ENCODE measurements around the gene ATRAID. TPM values are rescaled to one million over a fixed set of nuclear protein-coding genes. Genes with fewer than 3 reads are reported as not detected.
"Not testable (repeated sequence)": the region's sequence is repeated elsewhere in the genome, so short reads cannot be mapped to it uniquely, and the experiment has no call there.

The ATRAID gene
- total RNA-seq, 4 donors from 2014 or later: 109 to 177 (median 141) TPM

DNA sequence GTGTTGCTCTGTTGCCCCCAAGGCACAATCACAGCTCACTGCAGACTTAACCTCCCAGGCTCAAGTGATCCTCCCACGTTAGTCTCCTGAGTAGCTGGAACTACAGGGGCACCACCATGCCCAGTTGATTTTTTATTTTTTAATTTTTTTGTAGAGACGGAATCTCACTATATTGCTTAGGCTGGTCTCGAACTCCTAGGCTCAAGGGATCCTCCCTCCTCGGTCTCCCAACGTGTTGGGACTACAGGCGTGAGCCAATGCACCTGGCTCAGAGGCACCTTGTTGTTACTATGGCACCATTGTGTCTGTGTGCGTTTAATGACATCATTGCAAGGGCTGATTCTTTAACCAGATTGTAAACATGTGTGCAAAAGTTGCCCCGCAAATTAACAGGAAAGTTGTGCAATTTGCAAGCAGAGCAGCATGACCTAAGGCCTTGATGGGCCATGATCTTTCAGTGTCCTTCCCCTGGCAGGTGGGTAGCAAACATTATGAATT lies 40.4 kb upstream of the ATRAID start:
- TF ChIP-seq POLR2AphosphoS5 (IDR thresholded peaks at IDR 0.05) (no peak), POLR2A (IDR thresholded peaks at IDR 0.05) (no peak), EP300 (IDR thresholded peaks at IDR 0.05) (no peak)
- TF ChIP-seq, protein P1, sequence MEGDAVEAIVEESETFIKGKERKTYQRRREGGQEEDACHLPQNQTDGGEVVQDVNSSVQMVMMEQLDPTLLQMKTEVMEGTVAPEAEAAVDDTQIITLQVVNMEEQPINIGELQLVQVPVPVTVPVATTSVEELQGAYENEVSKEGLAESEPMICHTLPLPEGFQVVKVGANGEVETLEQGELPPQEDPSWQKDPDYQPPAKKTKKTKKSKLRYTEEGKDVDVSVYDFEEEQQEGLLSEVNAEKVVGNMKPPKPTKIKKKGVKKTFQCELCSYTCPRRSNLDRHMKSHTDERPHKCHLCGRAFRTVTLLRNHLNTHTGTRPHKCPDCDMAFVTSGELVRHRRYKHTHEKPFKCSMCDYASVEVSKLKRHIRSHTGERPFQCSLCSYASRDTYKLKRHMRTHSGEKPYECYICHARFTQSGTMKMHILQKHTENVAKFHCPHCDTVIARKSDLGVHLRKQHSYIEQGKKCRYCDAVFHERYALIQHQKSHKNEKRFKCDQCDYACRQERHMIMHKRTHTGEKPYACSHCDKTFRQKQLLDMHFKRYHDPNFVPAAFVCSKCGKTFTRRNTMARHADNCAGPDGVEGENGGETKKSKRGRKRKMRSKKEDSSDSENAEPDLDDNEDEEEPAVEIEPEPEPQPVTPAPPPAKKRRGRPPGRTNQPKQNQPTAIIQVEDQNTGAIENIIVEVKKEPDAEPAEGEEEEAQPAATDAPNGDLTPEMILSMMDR (IDR thresholded peaks at IDR 0.05): no peak
- Histone ChIP-seq H3K9me3 (no peaks in the 10 kb centered on the region), H3K4me1 (peaks cover 3% of the 10 kb centered on the region), H3K27ac (no peak overlapping the region), H3K27me3 (peaks cover 15% of the 10 kb centered on the region), H3K36me3 (no peaks in the 10 kb centered on the region), H3K4me3 (no peak overlapping the region)
- peak in 1 of 2 donors; percentile 5 for DNase-seq (ENCODE audit: low spot score in 2 of 2)
- WGBS: 54% methylated on average over 8 of the region's 8 CpGs

DNA sequence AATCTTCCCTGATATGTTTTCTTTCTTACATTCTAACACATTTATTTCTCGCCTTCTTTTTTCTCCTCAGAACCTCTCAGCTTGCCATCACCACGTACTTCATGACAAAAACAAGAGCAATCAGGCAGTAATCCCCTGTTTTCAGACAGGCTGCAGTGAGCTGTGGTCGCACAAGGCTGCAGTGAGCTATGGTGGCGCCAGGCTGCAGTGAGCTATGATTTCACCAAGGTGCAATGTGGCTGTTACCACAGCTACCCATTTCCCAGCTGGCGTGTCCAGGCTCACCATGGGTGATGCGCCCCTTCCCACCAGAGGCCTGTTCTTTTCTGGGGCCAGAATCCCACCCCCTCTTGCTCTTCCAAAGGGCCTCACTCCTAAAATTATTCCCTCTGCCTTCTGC lies 37.2 kb upstream of the ATRAID start:
- TF ChIP-seq, protein P1 (IDR thresholded peaks at IDR 0.05): no peak
- TF ChIP-seq EP300 (IDR thresholded peaks at IDR 0.05): no peak
- no peak for TF ChIP-seq POLR2AphosphoS5 (IDR thresholded peaks at IDR 0.05)
- H3K9me3 ChIP-seq: no peaks in the 10 kb centered on the region
- H3K4me1 ChIP-seq: peaks cover 3% of the 10 kb centered on the region
- peaks cover 21% of the 10 kb centered on the region for H3K27me3 ChIP-seq
- WGBS: 64% methylated on average over 6 of the region's 6 CpGs
- no peaks in the 10 kb centered on the region for H3K36me3 ChIP-seq
- H3K4me3 ChIP-seq: no peak overlapping the region
- DNase-seq (ENCODE audit: low spot score in 2 of 2): peak in 1 of 2 donors; percentile 18
- H3K27ac ChIP-seq: no peak overlapping the region

DNA sequence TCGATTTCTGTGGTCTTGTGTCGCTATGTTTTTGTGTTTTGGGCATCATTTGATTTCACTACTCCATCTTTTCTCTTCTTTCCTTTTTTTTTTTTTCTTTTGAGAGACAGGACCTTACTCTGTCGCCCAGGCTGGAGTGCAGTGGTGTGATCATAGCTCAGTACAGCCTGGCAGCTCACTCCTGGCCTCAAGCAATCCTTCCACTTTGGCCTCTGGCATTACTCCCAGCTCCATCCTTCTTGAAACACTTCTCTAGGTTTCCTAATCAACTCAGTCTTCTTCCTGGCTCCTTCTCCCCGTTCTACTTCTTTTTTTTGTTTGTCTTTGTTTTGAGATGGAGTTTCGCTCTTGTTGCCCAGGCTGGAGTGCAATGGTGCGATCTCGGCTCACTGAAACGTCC lies 36.5 kb upstream of the ATRAID start:
- DNase-seq (ENCODE audit: low spot score in 2 of 2): peak in 1 of 2 donors; percentile 56
- Histone ChIP-seq H3K36me3 (no peaks in the 10 kb centered on the region), H3K4me3 (no peak overlapping the region), H3K27ac (no peak overlapping the region), H3K27me3 (peaks cover 21% of the 10 kb centered on the region), H3K9me3 (no peaks in the 10 kb centered on the region), H3K4me1 (peaks cover 6% of the 10 kb centered on the region)
- WGBS: 66% methylated on average over 8 of the region's 8 CpGs
- TF ChIP-seq POLR2AphosphoS5 (IDR thresholded peaks at IDR 0.05) (no peak), EP300 (IDR thresholded peaks at IDR 0.05) (no peak)
- TF ChIP-seq, protein P1 (IDR thresholded peaks at IDR 0.05): no peak

DNA sequence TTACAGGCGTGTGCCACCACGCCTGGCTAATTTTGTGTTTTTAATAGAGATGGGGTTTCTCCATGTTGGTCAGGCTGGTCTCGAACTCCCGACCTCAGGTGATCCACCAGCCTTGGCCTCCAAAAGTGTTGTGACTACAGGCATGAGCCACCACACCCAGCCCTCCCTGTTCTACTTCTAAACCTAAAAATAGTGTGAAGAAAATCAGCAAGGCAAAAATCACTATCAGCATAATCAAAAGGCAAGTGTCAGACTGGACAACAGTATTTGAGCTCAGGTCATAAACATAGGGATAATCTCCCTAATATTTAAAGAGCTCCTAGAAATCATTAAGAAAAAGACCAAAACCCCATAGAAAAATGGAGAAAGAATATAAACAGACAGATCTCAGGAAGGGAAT lies 36.1 kb upstream of the ATRAID start:
- not testable (repeated sequence) for H3K36me3 ChIP-seq, H3K4me1 ChIP-seq, H3K9me3 ChIP-seq, H3K4me3 ChIP-seq, H3K27ac ChIP-seq
- peaks cover 21% of the 10 kb centered on the region for H3K27me3 ChIP-seq
- DNase-seq (ENCODE audit: low spot score in 2 of 2): peak in 1 of 2 donors; percentile 10
- WGBS: 97% methylated on average over 4 of the region's 4 CpGs

DNA sequence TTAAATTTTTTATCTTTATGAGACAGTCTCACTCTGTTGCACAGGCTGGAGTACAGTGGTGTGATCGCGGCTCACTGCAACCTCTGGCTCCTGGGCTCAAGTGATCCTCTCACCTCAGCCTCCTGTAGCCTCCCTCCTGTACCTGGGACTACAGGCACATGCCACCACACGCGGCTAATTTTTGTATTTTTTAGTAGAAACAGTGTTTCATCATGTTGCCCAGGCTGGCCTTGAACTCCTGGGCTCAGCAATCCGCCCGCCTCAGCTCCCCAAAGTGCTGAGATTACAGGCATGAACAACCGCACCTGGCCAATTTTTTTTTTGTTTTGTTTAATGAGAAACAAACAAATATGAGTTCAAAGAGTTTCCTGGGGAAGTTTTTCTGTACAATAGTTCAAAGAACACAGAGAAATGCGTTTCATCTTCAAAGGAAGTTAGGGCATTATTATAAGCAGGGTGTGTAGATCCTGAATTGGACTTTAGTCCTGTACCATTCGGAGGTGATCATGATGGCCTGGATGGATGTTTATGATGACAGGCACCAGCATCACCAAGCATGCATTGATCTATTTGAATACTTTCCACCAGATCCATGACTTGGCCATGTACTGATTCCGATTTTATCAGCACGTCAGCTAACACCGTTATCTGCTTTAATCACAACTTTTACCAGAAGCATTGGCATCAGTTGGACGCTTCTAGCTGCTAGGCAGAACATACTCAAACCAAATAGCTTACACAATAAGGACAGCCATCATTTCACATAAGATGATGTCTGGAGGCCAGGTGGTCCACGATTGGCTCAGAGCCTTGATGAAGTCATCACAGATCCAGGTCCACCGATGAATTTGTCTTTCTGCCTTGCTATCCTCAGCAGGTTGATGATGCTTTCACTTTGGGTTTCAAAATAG lies 34.1 kb upstream of the ATRAID start:
- no peak for TF ChIP-seq POLR2AphosphoS5 (IDR thresholded peaks at IDR 0.05)
- TF ChIP-seq POLR2A (IDR thresholded peaks at IDR 0.05): no peak
- no peak for TF ChIP-seq EP300 (IDR thresholded peaks at IDR 0.05)
- TF ChIP-seq, protein P1 (IDR thresholded peaks at IDR 0.05): no peak
- Histone ChIP-seq H3K4me1 (peaks cover 7% of the 10 kb centered on the region), H3K4me3 (no peak overlapping the region), H3K36me3 (no peaks in the 10 kb centered on the region), H3K9me3 (no peaks in the 10 kb centered on the region), H3K27ac (no peak overlapping the region), H3K27me3 (peaks cover 18% of the 10 kb centered on the region)
- DNase-seq (ENCODE audit: low spot score in 2 of 2): peak in 1 of 2 donors; percentile 34
- WGBS: 75% methylated on average over 15 of the region's 15 CpGs
